HG03575 (cell line): ENCODE measurements around the gene ZNF484.
"Not testable (repeated sequence)": the region's sequence is repeated elsewhere in the genome, so short reads cannot be mapped to it uniquely, and the experiment has no call there.

Source experiments
- ATAC-seq: cut with Tn5 transposase; IDR thresholded peaks from one replicate; pipeline ENCODE4 v1.9.1; 2021; ENCODE audit not compliant: unreplicated experiment, insufficient number of reproducible peaks, low FRiP score; ENCODE audit errors: extremely low read depth

The ZNF484 gene

DNA sequence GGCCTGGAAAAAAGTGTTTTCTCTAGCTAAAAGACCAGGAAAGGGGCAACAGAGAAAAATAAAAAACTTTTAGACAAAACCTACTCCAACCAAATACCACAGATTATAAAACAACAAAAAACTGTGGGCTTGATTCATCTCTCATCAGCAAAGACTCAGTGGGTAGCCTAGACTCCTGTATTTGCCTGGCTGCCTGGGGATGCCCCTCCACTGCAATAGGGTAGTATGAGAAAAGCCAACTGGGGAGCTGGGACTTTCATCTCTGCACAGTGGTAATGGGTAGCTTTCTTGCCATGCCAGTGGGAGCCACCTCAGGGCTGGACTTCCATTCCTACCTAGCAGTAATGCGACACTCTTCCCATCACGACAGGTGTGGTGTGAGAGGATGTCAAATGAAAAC is 7.5 kb downstream of the ZNF484 start:
- no peak for ATAC-seq

DNA sequence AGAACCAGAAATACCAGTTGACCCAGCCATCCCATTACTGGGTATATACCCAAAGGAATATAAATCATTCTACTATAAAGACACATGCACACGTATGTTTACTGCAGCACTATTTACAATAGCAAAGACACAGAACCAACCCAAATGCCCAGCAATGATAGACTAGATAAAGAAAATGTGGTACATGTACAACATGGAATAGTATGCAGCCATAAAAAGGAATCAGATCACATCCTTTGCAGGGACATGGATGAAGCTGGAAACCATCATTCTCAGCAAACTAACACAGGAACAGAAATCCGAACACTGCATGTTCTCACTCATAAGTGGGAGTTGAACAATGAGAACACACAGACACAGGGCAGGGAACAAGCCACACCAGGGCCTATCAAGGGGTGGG is 11.2 kb downstream of the ZNF484 start:
- ATAC-seq, result not testable (repeated sequence)

DNA sequence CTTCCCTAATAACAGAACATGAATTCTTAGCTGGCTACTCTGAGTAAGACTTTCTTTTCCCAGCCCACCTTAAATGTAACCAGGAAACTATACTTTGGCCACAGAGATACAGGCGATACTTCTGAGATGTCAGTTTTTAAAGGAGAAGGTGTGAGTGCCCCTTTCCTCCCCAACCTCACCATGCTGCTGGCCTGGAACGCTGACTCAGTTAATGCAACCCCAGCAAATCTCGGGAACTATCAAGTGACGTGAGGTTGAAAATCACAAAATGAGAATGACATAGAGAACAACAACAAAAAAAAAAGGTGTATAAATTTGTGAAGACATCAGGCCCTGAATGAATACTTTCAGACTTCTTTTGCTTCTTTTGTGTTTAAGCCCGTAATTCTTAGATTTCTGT is 13.7 kb downstream of the ZNF484 start:
- no peak for ATAC-seq

DNA sequence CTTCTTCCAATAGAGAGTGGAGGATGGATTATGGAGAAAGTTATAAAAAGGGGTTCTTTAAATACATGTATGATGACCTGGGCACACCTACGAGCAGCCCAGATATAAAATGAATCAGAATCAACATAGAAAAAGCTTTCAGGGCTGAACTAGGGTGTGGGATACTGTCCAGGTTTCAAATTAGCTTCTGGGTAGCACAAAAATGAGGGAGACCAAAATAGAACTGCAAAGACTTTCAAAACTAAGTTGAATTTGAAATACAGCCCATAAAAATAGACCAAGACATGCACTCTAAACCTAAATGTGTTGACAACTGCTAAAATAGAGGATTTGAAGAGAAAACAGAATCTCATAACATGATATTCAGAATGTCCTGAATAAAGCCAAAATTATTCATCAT is 17.0 kb downstream of the ZNF484 start:
- ATAC-seq, result no peak

DNA sequence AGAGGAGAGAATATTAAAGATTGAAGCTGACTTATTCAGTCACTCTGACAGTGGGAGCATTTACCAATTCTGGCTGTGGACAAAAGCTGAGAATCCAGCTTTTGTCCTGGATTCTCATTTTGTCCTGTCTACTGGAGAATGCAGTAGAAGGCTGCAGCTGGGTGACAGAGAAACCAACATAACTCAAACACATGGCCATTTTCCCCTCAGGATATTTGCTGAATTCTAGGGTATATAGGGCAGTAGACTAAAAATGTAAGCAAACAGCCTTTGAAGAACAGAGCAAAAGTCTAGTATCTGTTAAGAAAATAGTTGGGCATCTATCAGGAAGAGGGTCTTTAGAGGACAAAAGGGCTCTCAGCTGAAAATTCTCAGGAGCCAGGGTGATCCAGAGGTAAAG is 20.6 kb downstream of the ZNF484 start:
- ATAC-seq, result no peak

DNA sequence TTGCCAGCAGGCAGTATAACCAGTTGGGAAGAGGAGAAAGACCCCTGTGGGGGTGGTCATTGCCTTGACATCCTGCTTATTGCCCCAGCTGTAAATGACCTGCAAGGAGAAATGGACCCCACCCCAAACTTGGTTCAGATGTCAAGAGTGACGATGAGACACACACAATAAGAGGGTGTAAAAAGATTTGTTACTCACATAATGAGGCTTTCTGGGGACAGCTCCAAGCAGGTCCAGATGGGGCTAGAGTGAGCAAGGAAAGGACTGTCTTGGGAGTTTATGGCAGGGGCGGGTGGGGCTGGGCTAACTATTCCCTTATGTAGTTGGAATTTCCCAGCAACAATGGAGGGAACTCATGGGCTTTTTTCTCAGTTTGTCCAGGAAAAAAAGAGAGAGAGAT is 24.1 kb downstream of the ZNF484 start:
- ATAC-seq, result no peak

GRCh38 chr9:92850898-92851297 is 26.9 kb downstream of the ZNF484 start:
- no peak for ATAC-seq

- not testable (repeated sequence) for ATAC-seq
Measured at GRCh38 chr9:92848740-92849139, 29.1 kb downstream of the ZNF484 start.

GRCh38 chr9:92846662-92847145 is 31.1 kb downstream of the ZNF484 start:
- ATAC-seq, result no peak

DNA sequence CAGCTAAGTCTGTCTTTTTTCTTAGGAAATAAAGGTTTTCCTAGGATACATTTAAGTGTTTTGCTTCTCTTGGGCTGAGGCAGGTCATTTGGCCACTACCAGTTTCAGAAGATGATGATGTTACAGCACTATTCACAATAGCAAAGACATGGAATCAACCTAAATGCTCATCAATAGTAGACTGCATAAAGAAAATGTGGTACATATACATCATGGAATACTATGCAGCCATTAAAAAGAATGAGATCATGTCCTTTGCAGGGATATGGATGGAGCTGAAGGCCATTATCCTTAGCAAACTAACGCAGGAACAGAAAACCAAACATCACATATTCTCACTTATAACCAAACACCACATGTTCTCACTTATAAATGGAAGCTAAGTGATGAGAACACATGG is 39.4 kb downstream of the ZNF484 start:
- ATAC-seq, result not testable (repeated sequence)

DNA sequence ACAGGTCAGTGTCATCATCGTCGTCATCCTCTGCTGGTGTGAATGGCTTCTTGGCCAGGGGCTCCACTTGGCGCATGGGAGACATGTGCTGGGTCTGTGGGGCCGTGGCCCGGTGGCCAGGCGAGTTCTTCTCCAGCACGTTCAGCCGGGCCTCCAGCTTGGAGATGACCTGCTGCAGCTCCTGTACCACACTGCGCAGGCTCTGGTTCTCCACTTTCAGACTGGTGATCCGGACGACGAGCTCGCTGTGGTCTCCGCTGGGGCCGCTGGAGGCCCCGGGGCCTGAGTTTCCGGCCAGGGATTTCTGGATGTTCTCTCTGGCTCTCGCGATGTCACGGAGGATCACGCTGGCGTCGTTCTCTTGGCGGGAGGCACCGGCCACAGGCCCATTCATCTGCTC is 40.6 kb downstream of the ZNF484 start:
- no peak for ATAC-seq

DNA sequence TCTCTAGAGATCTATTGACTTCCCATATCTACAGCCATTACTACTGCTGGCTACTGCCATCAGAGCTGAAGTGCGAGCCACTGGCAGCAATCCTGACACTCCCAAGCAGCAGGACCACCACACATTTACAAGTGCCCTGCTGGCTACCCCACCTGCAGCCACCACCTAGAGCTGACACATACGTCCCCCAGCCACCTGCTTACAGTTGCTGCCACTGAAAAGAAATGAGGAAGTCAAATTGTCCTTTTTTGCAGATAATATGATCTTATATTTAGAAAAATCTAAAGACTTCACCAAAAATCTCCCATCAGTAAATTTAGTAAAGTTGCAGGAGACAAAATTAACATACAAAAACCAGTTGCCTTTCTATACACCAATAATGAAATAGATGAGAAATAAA is 48.4 kb downstream of the ZNF484 start:
- ATAC-seq, result no peak

DNA sequence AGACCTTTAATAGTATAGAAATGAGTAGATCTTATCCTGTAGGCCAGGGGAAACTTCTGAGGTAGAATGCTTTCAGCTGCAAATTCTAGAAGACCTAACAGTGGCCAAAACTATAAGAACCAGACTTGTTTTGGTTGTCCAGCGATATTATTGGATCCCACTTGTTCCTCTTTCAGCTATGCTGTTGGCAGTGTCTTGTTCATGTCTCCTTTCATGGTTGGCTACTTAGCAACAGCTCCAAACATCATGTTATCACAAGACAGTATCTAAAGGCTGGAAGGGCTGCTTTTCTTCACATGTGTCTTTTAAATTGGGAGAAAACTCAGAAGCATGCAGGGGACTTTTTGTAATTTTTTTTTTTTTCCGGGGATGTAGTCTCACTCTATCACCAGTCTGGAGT is 52.8 kb downstream of the ZNF484 start:
- ATAC-seq, result not testable (repeated sequence)

DNA sequence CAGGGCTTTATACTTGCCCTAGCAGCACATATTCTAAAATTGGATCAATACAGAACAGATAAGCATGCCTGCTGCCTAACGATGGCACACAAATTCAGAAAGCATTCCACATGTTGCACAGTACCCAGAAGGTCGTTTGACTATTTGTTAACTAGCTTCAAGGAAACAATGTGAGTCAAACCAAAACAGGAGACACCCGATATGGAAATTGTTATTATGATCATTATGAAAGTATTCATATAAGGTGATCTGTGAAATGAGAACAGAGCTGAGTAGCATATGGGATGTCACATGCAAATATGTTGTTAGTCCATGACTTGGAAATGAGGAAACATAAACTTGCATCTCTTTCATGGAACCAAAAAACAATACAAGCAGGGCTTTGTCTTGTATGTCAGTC is 56.9 kb downstream of the ZNF484 start:
- ATAC-seq, result no peak

DNA sequence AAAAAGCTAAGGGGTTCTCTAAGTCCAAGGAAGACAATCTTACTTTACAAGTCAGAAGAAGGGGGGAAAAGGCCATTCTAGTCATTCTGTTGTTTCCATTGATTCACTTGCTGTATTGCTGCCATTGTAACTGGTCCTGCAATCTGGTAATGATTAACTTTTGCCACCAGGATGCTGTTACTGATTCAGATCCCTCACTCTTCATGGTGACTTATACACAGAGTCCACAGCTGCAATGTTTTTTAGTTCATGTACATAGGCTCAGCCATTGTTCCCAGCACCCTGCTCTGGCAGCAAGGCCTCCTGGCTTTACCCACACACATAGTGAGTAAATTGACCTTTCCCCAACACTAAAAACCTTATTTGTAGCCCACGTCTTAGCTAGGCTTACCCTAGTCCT is 57.9 kb downstream of the ZNF484 start:
- not testable (repeated sequence) for ATAC-seq

DNA sequence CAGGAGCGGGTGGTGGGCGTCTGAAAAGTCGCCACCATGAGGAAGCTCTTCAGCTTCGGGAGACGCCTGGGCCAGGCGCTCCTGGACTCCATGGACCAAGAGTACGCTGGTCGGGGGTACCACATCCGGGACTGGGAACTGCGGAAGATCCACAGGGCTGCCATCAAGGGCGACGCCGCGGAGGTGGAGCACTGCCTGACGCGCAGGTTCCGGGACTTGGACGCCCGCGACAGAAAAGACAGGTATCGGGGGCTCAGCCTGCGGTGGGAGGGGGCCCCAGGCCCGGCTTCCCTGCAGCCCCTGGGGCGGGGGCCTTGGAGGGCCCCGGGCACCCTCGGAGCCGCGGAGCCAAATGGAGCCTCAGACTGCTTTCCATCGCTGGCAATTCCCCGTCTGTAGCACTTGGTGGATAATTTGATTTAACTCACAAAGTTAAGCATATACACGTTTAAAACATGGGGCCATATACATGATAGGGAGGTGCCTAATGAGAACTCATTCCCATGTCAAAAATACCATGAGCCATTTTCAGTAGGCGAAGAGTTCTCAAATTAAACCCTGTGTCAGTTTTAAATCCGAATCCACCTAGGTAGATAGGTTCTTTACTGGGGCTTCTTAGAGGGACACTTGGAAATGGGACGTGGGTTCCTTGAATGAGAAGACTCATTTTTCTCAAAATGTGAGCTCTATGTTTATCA is 68.1 kb downstream of the ZNF484 start:
- ATAC-seq, result not testable (repeated sequence)

- ATAC-seq, result no peak
Measured at GRCh38 chr9:92808726-92809451, 68.9 kb downstream of the ZNF484 start.

DNA sequence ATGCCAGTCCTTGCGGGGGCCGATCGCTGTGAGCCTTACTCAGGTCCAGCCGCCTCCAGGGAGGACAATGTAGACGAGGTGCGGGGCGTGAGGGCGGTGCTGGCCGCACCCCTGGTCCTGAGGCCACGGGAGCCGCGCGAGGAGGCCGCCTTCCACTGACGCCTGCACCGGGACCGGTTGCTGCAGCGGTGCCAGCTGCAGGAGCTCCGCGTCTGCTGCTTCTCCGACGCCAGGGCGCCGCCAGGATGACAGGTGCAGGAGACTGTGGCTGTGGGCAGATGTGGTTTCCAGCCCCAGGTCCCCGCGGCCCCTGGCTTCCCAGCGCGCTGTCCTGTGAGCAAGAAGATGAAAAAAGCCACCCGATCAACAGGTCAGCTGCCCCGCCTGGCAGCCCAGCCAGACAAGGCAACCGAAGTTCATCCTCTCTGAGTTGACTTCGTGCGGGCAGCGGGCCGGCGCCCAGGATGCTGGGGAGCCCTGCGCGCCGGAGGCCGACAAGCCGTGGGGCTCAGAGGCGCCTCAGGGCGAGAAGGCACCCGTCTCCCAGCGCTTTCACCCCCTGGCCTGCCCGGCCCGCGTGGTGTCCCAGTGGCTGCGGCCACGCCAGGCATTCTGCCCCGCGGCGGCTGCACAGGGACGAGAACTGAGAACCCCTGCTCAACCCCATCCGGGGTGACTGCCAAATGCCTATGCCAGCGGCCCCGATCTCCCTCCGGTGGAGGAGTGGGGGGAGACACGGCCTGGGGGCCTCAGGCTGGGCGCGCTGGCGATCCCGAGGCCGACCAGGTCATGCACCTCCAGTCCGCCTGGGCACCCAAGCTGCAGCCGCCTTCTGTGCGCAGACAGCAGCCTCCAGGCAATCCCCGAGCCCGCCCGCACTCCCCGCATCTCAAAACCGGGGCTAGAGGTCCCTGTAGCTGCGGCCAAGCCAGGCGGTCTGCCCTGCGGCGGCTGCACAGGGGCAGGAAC is 69.8 kb downstream of the ZNF484 start:
- no peak for ATAC-seq

DNA sequence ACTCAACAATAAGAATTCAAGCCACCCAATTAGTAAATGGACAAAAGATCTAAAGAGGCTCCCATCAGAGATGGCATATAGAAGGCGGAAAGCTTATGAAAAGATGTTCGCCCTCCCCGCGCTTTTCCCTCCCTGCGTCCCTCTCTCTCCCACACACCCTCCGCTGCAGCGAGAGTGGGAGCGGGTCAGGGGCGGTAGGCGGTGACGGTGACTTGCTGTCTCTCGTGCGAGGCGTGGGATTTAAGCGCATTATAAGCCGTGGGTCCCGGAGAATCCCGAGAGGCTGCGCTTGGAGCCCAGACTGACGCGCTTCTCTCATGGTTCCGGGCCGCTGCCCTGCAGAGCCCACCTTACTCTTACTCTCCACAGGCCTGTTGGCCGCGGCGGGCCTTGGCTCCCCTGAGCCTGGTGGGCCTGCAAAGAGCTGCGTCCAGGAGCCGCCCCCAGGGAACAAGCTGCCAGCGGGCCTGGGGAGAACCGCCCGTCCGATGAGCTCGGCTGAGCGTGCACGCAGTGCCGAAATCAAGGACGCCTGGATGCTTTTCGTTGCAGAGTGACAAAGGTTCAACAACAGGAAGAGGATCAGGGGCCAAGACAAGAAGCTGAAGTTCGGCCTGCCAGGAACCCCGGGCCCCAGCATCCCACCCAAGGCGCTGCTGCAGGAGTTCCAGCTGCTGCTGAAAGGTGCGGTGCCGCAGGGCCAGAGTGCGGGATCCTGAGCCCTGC is 70.6 kb downstream of the ZNF484 start:
- ATAC-seq, result no peak
